NCI-H1048 (cell line): ENCODE results near the gene EPC1.
"Not testable (repeated sequence)": the region's sequence is repeated elsewhere in the genome, so short reads cannot be mapped to it uniquely, and the experiment has no call there.

Source experiments
- DNase-seq: peaks from one replicate; lab custom pipeline; 2025; lab: John Stamatoyannopoulos, UW

EPC1 gene, protein sequence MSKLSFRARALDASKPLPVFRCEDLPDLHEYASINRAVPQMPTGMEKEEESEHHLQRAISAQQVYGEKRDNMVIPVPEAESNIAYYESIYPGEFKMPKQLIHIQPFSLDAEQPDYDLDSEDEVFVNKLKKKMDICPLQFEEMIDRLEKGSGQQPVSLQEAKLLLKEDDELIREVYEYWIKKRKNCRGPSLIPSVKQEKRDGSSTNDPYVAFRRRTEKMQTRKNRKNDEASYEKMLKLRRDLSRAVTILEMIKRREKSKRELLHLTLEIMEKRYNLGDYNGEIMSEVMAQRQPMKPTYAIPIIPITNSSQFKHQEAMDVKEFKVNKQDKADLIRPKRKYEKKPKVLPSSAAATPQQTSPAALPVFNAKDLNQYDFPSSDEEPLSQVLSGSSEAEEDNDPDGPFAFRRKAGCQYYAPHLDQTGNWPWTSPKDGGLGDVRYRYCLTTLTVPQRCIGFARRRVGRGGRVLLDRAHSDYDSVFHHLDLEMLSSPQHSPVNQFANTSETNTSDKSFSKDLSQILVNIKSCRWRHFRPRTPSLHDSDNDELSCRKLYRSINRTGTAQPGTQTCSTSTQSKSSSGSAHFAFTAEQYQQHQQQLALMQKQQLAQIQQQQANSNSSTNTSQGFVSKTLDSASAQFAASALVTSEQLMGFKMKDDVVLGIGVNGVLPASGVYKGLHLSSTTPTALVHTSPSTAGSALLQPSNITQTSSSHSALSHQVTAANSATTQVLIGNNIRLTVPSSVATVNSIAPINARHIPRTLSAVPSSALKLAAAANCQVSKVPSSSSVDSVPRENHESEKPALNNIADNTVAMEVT

DNA sequence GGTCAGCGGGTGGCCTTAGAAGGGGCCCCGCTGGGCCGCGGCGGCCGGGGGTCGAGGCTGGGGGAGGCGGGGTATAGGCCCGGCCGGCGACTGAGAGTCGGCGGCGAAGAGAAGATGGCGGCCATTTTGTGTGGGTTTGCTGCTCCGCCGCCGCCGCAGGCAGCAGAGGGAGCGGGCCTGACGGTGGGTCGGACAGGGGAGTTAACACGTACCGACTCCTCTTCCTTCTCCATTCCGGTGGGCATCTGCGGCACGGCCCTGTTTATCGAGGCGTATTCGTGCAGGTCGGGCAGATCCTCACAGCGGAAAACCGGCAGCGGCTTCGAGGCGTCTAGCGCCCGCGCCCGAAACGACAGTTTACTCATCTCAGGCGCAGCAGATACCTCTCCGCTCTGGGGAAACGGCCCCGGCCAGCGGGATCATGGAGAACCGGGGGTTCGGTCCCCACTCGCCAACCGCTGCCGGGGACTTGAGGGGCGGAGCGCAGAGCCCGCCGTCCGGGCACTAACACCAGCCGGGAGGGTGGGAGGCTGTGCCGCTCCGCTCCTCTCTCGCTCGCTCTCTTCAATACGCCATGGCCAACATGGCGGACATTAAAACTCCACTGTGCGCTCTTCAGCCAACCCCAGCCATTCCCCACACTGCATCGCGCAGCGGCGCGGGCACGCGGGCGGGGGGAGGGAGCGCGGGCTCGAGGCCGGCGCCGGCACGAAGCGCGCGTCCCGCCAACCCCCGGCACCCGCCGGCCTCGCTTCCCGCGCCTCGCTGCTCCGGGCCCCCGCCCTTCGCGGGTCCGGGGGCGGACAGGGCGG is at the start of gene EPC1:
Gene EPC1, minus strand, starts transcription at position 608 of the 812 bp plus-strand sequence. Its CDS starts 243 bp downstream, at position 365.
- peak; percentile 79 for DNase-seq

DNA sequence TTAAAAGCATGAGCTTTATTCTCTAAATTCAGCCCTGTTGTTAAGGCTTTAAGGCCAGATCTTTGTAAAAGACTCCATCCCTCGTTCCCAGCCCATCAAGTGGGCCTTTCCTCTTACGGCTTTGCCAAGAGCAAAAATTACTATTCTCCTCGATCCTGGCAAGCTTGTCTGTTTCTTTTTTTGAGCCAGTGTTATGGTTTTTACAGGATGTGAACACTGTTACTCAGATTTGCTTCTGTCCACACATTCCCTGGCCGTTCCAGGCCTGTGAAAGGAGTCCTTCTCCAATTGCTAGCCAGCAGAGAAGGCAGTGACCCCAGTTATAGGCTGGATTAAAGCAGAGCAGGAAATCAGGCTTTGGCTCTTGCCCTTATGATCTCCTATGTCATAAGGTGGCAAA is 47.0 kb upstream of the EPC1 start:
- no peak for DNase-seq

DNA sequence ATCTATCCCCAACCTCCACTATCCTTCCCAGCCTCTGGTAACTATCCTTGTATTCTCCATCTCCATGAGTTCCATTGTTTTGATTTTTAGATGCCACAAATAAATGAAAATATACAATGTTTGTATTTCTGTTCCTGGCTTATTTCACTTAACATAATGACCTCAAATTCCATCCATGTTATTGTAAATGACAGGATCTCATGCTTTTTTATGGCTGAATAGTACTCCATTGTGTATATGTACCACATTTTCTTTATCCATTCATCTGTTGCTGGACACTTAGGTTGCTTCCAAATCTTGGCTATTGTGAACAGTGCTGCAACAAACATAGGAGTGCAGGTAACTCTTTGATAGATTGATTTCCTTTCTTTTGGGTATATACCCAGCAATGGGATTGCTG is 45.3 kb upstream of the EPC1 start:
- DNase-seq, result not testable (repeated sequence)

DNA sequence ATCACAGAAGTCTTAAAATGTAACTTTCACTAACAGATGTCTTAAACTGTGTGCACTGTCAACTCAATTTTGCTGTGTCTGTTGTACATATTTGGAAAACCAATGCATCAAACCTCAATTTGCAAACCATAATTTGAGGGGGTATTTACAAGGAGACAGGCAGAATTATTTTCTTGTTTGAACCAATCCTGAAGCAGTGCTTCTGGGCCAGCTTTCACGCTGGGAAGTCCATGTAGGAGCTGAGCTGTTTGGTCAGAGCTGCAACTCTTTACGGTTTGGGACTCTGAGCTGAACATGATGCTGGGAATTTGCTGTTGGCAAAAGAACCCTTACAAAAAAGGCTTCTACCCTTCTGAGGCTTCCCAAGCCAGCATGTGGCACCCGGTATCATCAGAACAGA is 43.2 kb upstream of the EPC1 start:
- DNase-seq, result no peak

DNA sequence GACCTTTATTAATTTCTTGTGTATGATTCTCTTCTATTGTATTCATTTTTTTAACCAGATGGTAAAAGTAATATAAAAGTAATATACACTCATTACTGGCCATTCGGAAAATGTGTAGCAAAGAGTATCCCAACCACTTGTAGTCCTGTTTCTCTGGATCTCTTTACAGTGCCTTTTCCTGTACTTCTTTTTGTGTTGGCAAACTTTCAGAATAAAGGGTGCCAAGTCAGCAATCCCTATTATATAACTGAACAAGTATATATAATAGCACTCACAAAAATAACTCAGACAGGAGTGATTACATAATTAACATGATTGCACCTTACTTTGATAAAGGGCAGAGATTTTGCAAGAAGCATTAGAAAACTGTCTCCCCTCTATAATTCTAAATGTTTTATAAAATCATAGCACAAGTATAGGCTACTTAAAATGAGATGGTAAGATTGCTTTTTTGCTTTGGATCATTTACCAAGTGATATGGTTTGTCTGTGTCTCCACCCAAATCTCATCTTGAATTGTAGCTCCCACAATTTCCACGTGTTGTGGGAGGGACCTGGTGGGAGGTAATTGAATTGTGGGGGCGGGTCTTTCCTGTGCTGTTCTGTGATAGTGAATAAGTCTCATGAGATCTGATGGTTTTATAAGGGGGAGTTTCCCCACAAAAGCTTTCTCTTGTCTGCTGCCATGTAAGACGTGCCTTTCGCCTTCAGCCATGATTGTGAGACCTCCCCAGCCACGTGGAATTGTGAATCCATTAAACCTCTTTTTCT is 41.5 kb upstream of the EPC1 start:
- DNase-seq, result no peak

DNA sequence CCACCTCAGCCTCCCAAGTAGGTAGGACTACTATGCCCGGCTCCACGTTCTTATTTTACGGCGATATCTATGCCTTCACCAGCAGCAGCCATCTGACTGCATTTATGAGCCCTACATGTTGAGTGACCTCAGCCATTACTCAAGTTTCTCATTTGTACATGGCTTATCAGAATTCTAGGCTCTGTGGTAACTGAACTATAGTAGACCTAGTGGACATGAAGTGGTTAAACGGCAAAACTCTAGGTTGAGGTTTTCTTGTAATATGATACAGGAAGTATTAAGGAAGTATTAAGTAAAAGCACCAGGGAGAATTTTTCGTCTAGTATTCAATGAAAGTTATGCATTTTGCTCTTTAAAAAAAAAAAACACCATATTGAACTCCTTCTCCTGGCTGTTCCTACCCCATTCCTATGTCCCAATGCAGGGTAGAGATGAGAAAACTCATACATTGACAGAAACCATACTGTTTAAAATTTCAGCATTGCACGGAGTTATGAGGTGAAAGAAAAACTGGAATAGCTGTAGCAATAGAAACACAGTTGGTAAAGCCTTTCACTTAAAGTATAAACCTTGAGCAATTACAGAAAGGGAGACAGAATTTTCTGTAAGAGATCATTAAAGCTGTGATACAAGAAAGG is 39.8 kb upstream of the EPC1 start:
- DNase-seq, result no peak

DNA sequence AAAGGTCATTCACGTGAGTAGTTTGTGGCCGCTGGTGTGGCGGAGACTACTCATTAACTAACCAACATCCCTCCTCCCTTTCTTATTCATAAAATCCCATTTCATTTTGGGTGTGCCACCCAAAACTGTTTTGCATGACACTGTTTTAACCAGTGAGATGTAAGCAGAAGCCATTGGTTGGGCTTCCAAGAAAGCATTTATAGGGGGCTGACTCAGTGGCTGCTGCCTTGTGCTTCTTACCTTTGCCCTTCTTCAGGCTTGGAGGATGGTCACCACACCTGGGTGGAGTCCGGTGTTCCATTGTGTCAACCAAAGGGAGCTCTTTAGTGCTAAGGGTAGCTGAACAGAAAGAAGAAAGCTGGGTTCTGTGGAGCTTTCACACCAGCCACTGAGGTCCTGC is 37.2 kb upstream of the EPC1 start:
- no peak for DNase-seq

DNA sequence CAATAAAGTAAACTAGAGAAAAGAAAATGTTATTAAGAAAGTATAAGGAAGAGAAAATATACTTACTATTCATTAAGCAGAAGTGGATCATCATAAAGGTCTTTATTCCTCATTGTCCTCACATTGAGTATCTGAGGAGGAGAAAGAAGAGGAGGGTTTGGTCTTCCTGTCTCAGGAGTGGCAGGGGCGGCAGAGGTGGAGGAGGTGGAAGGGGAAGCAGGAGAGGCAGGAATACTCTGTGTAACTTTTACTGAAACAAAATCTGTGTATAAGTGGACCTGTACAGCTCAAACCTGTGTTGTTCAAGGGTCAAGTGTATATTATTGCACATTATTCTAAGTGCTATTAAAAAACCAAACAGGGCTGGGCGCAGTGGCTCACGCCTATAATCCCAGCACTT is 34.2 kb upstream of the EPC1 start:
- DNase-seq, result no peak

DNA sequence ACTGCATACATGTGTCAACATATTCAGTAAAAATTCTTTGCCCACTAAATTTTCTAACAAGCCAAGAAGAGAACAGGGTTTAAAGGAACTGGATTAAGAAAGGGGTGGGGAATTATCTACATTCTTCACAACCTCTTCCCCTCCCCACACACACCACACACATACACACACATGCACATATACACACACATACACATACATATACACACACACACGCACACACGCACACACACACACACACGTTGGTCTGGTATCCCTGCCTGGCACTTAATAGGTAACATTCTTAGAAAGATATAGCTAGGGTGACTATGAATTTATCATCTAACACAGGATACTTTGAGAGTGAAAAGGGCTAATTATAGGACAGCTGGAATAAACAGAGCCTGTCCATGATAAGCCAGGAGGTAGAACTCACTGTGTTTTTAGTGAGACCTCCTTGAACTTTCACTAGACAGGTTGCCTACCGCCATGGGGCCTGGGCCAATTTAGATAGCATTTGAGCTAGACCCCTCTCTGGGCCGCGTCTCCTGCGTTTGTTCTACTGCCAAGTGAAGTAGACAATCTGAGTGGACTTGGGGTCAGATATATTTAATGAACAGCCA is 33.1 kb upstream of the EPC1 start:
- no peak for DNase-seq

DNA sequence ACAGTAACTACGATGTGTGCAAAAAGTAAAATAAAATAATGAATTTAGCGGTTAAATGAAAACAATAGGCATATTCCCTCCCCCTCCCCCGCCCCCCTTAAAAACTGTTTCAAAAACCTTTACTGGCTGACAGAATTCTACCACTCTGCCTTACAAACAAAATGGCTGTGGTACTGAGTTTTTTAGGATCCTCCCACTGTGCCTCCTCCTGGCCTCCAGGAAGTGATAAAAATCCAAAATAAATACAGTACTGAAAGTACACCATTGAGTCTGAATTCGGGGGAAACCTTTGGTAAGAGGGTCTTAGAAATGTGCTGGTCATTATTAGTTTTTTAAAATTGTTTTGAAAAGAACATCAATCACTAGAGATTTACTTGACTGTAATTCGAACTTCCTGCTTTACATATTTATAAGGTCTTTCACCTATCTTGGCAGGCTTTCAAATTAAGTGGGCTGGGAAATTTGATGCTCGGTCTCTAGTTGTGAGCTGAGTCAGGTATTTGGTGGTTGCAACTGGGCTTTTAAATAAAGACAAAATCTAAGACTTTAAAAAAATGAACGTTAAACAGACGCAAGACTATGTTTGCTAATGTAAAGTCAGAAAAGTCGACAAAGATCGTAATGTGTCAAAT is 32.5 kb upstream of the EPC1 start:
- peak; percentile 56 for DNase-seq

DNA sequence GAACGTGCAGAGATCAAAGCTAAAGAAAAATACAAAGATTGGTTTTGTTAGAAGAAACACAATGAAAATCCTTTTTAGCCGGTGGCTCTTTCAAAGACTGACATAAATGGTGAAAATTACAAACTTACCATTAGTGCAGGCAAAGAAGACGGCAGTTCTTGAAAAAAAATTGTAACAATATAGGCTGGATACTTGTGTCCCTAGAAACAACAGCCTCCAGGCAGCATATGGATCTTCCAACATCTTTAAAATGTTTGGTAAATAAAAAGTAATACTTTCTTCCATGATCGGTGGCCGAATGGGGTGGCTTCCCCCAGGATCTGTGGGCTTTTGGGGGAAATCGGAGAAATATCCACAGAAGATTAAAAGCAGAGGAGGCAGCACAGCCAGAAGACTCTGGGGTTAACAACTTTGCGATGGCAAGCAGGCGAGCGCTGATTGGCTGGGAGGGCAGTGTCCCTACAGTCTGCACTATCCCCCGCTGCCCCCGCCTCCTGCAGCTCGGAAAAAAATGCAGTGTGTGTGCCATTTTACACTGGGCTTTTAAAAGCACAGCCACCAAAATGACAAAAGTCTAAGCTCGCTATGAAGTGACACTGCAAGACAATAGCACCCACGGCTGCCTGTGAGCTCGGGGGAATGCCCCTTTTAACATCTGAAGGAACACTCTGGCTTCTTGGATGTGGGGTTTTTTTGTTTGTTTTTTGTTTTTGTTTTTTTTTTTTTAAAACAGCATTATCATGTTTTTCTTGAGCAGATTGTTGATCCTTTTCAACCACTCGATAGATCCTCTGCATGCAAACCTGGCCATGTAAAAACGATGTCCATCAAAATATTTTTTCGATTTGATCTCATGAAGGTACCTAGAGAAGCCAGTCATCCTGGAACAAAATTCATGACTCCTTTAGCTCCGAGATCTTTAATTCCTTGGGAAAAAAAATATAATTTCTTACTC is 31.7 kb upstream of the EPC1 start:
- peak; percentile 92 for DNase-seq

DNA sequence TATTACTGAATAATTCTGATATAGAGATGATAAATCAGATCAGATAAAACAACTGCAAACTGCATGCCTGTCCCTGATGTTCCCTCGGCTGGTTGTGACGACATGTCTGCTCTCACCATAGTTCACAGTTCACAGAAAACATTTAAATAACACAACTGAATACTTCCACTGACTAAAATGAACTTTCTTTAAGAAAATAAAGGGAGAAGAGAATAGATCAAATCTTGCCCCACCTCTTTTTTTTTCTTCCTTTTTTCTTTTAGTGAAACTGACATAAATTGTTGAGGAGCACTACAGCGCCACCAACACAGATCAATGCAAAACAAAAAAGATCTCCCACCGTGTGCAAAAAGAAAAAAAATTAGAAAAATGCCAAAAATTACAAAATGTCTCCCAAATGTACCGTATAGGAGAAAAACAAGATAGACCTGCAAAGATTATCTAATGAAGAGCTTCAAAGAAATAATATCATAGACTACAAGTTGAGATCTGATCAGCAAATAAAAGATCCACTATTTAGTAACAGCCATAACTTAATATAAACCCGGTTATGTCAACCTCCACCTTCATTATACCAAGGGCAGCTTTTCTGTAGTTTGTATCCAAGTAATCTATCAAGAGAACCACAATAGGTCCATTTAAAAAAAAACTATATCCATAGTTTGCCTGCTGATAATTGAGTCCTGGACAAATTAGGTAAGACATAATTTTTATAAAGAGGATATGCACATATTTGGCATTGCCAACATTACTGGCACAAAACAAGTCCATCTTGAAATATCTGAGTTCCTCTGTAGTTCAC is 30.7 kb upstream of the EPC1 start:
- no peak for DNase-seq

DNA sequence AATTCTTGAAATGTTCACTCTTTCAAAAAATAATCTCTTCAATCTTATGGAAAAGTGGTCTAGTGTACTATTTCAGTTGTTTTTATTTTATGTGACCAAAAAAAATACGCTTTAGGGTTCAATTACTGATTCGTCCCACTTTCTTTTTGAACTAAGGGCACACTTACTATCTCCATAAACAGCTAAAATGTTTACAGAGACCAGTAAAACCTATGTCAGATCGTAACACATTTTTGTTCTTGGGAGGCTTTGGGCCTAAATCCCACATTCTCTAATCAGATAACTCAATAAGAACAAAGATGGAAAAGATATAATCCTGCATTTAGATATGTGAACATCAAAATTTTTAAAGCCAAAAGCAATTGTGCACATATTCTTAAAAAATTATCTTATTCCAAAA is 29.8 kb upstream of the EPC1 start:
- no peak for DNase-seq

DNA sequence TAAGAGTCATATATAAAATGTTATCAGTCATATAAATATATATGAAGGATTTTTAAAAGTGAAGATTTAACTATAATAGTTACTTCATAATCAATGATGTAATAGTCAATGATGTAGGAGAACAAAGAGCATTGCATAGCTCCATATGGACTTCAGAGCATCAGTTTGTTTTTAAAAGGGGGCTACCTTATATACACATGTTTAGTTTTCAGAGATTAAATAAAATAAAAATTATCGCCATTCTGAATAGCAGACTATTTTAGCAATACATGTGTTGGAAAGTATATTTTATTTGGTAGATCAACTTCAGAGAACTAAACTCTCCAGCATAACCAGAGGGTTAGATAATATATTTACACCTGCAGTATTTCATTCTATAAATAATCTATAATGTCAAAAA is 29.1 kb upstream of the EPC1 start:
- no peak for DNase-seq

DNA sequence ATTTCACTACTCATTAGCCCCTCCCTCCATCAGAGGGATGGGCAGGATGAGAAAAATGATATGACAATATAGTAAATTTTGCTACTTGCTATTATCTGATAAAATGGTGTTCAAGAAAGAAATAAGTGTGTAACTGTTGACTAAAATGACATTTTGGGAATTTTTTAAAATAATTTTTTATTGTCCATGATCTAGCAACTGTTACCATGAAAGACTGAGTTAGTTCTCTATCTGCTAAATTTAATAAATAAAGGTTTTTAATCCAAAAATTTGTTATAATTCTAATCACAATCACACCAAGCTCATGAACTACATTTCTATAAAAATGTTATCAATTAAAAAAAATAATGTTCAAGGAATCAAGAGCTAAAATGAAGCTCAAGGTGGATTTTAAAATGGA is 28.7 kb upstream of the EPC1 start:
- no peak for DNase-seq

DNA sequence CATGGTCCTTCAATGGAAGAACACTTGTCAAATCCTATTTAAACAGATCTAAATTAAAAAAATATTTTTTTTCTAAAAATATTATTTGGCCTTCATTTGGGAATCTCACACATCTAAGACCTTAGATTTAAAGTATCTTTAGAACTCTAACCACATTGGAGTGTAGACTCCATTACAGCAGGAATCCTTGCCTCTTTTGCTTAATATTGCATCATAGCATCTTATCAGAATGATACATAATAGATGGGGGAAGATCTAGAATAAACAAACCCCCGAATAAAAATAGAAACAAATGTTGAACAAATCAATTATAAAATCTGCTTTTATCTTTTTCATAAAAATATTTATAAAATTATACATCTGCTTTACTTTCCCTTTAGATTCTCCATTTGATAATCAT is 27.6 kb upstream of the EPC1 start:
- DNase-seq, result no peak

DNA sequence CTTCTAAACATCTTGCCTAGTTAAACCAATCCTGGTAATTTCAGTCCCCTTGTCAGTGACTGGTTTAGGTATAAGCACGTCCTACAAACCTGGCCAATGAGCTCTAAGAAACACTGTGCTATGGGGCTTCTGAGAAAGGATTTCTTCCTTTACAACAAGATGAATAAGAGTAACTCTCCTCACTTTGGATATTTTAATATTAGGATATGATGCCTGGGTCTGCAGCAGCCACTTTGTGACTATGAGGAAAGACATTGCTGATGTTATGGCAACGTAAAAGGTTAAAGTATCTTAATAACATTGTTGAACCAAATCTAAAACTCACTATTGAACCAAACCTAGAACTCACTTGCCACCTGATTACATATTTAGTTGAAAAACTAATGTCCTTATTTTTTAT is 26.5 kb upstream of the EPC1 start:
- no peak for DNase-seq

DNA sequence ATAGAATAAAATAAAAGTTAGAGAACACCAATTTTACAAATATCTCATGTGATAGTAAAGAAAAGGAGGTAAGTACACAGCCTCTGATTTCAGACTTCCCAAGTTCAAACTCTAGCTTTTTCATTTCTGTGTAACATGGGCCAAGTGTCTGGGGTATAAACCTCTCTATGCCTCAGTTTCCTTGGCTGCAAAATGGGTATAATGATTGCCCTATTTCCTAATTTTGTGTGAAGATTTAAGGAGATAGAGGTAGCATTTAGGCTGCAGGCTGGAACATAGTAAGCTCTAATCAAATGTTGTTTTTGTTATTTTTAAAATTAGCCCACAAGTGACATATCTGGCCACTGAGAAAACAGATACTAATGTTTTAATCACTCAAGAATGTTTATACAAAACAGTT is 26.1 kb upstream of the EPC1 start:
- DNase-seq, result no peak
